A549 (cell line): ENCODE data around the gene GOLGA8H. TPM values are rescaled to one million over a fixed set of nuclear protein-coding genes. Genes with fewer than 3 reads are reported as not detected.
"Not testable (repeated sequence)": the region's sequence is repeated elsewhere in the genome, so short reads cannot be mapped to it uniquely, and the experiment has no call there.

Source experiments
- ATAC-seq, 2 experiments: fragments of 200-7000 bp in 1 of 2; fragments of >200 bp in 1 of 2; cut with Nextera tagmentation in 1 of 2; cut with Tn5 transposase in 1 of 2; 3 replicates each; pipeline versions ENCODE4 v1.8.0 to v1.9.1; 2018 to 2020; ENCODE audit warnings: mild to moderate bottlenecking in 1 of 2, moderate library complexity in 1 of 2
- CTCF ChIA-PET: fragments of 300-600 bp; sonication (Branson Sonifier 250); formaldehyde crosslinking; extraction: SDS; loops from one replicate; lab custom pipeline; 2021; ENCODE audit warnings: antibody characterized with exemption, inconsistent platforms; lab: Yijun Ruan, JAX
- POLR2A ChIA-PET: fragments of 350-600 bp; formaldehyde crosslinking; extraction: SDS; loops from one replicate; lab custom pipeline; 2021; ENCODE audit warnings: antibody characterized with exemption, inconsistent platforms; lab: Yijun Ruan, JAX
- DNase-seq, 2 experiments: peaks; one replicate each; pipeline versions ENCODE4 v3.0.0 to v3.0.0-alpha.2; 2011 to 2016; ENCODE audit warnings: low read depth in 1 of 2, low spot score in 1 of 2
- FAIRE-seq: peaks from 2 replicates; lab custom pipeline; 2011; peaks lifted over from hg19 to GRCh38; lab: Jason Lieb, UNC
- H3K27ac ChIP-seq, 2 experiments: fragments of >200 bp; sonication (Bioruptor Twin); formaldehyde crosslinking; 3 replicates each; pipeline ENCODE4 v1.5.1; 2016 to 2017
- H3K4me1 ChIP-seq: fragments of >200 bp; sonication (Bioruptor Twin); formaldehyde crosslinking; 3 replicates; pipeline ENCODE4 v1.6.1; 2016
- H3K4me2 ChIP-seq: fragments of >200 bp; sonication (Bioruptor Twin); formaldehyde crosslinking; 3 replicates; pipeline ENCODE4 v1.6.1; 2016
- H3K4me3 ChIP-seq: fragments of >200 bp; sonication (Bioruptor Twin); formaldehyde crosslinking; 3 replicates; pipeline ENCODE4 v1.5.1; 2016
- H3K9me3 ChIP-seq: fragments of >200 bp; sonication (Bioruptor Twin); formaldehyde crosslinking; 3 replicates; pipeline ENCODE4 v1.6.1; 2016
- RAD21 ChIP-seq, 2 experiments: fragments of >200 bp in 1 of 2; sonication (Bioruptor Twin) in 1 of 2; formaldehyde crosslinking in 1 of 2; IDR thresholded peaks in 1 of 2; conservative IDR thresholded peaks in 1 of 2; 2 replicates in 1 of 2; 3 replicates in 1 of 2; pipeline ENCODE4 v1.6.1; 2012 to 2018; ENCODE audit warnings: inconsistent platforms in 1 of 2
- WGBS: methylation state at CpG from one replicate; pipeline ENCODE4 v1.1.6; 2017; ENCODE audit errors: missing lambda C conversion rate; 5-methylcytosine and 5-hydroxymethylcytosine counted together
- polyA minus RNA-seq: library from RNA; depleted of rRNA, polyadenylated mRNA; stranded (reverse); fragments of >200 nt; gene quantifications from 2 replicates; pipeline ENCODE4 v1.2.3, GENCODE V29; 2011; rRNA and poly(A)+ RNA removed
- polyA plus RNA-seq, 4 experiments: library from polyadenylated mRNA; depleted of rRNA in 3 of 4; stranded (reverse); fragments of >200 nt; fragmentation: RNase III in 1 of 4; extraction: RNeasy Plus Mini Kit Qiagen cat#74134 plus additional on column Dnase treatment in 1 of 4; gene quantifications; 2 replicates in 3 of 4; 3 replicates in 1 of 4; pipeline ENCODE4 v1.2.3, GENCODE V29; 2011 to 2017
- TF ChIP-seq, protein P1 (sequence below): fragments of >200 bp; sonication (Bioruptor Twin); formaldehyde crosslinking; IDR thresholded peaks from 3 replicates; pipeline ENCODE4 v1.5.1; 2016

Gene GOLGA8H, protein sequence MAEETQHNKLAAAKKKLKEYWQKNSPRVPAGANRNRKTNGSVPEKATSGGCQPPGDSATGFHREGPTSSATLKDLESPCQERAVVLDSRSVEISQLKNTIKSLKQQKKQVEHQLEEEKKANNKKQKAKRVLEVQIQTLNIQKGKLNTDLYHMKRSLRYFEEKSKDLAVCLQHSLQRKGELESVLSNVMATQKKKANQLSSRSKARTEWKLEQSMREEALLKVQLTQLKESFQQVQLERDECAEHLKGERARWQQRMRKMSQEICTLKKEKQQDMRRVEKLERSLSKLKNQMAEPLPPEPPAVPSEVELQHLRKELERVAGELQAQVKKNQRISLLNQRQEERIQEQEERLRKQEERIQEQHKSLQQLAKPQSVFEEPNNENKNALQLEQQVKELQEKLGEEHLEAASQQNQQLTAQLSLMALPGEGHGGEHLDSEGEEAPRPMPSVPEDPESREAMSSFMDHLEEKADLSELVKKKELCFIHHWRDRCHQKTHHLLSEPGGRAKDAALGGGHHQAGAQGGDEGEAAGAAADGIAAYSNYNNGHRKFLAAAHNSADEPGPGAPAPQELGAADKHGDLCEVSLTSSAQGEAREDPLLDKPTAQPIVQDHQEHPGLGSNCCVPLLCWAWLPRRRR
- polyA plus RNA-seq (2011; rRNA removed) (1.6 and 2.2 TPM in 2 replicates), polyA plus RNA-seq (2017; fragmentation: RNase III; extraction: RNeasy Plus Mini Kit Qiagen cat#74134 plus additional on column Dnase treatment) (2.2 to 2.5 TPM (median 2.3 TPM) in 3 replicates), polyA minus RNA-seq (0.54 and 1.1 TPM in 2 replicates)
- 1.00 and 1.1 TPM in 2 replicates for polyA plus RNA-seq (2012; cell fraction: cytosol; rRNA removed)
- 2.5 and 2.9 TPM in 2 replicates for polyA plus RNA-seq (2012; cell fraction: nucleus; rRNA removed)

DNA sequence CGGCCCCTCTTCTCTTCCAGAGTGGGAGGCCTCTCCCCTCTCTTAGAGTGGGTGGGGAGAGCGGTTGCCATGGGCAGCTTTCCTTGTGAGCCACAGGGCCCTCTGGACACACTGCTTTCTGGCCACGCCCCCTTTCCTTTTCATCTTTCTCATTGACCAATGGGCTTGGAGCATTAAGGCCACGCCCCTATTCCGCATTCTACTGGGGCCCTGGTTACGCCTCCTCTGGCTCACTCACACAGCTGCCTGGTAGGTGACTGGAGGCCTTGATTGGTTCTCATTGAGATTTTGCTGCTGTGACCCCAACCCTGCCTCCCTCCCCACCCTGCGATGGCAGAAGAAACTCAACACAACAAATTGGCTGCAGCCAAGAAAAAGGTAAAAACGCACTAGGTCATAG is at the start of gene GOLGA8H:
TSS of gene GOLGA8H (plus strand) at position 233 of the 400 bp plus-strand sequence. CDS start at position 331, 98 bp downstream.
- CTCF ChIA-PET, POLR2A ChIA-PET, H3K27ac ChIP-seq, H3K4me2 ChIP-seq, H3K9me3 ChIP-seq, H3K4me3 ChIP-seq, DNase-seq, ATAC-seq, FAIRE-seq, H3K4me1 ChIP-seq: not testable (repeated sequence)
- 83% methylated on average over 5 of the region's 8 CpGs for WGBS

DNA sequence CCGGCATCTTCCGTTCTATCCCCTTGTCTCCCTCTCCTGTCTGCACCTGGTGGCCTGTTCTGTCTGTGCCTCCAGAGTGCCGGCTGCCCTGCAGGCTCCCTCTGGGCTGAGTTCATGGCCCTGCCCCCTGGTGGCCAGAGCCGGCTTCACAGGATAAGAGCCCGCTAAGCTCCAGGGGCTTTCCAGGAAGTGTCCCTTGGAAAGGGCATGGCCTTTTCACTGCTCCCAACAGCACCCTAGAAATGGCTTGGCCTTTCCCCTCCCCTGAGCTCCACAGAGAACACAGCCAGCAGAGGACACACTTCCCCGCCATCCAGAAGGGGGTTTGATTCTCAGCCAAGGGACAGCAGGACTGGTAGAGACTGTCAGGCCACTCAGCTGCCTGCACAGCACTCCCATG is 36.9 kb upstream of the GOLGA8H start:
- DNase-seq, result peak in 1 of 2 experiments; percentile 8
- FAIRE-seq, H3K4me2 ChIP-seq, H3K4me1 ChIP-seq, CTCF ChIA-PET, POLR2A ChIA-PET, H3K4me3 ChIP-seq, H3K9me3 ChIP-seq: not testable (repeated sequence)
- H3K27ac ChIP-seq, result peak overlapping the region in 1 of 2 experiments; percentile 67; a peak in 2 of 6 replicates
- 0% methylated on average over 2 of the region's 6 CpGs for WGBS
- peak; percentile 83 to 98 for ATAC-seq

DNA sequence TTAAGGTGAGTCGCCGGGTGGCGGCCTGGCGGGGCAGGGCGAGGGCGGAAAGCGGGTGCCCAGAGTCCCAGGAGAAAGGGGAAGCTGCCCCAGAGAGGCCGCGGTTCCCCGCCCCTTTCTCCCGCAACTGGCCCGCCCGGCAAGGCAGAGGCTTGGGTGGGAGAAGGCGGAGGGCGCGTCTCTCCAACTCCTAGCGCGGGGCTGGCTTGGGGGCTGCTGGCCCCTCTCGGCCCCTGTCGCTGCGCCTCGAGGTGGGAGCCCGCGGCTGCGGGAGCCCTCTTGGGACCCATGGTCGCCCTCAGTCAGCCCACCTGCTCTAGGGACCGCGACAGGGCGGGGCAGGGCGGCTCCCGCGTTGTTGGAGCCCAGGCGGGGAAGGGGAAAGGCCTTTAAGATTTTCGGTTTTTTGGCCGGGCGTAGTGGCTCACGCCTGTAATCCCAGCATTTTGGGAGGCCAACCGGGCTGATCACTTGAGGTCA is 30.8 kb upstream of the GOLGA8H start:
- H3K4me2 ChIP-seq, POLR2A ChIA-PET, H3K9me3 ChIP-seq, H3K4me1 ChIP-seq, CTCF ChIA-PET, FAIRE-seq, H3K27ac ChIP-seq, DNase-seq: not testable (repeated sequence)
- no CpG with 5 or more reads among the region's 38 CpGs for WGBS
- H3K4me3 ChIP-seq, result peak overlapping the region; percentile 39; the same call in 2 of the 3 replicates
- ATAC-seq, result peak; percentile 92 to 96

DNA sequence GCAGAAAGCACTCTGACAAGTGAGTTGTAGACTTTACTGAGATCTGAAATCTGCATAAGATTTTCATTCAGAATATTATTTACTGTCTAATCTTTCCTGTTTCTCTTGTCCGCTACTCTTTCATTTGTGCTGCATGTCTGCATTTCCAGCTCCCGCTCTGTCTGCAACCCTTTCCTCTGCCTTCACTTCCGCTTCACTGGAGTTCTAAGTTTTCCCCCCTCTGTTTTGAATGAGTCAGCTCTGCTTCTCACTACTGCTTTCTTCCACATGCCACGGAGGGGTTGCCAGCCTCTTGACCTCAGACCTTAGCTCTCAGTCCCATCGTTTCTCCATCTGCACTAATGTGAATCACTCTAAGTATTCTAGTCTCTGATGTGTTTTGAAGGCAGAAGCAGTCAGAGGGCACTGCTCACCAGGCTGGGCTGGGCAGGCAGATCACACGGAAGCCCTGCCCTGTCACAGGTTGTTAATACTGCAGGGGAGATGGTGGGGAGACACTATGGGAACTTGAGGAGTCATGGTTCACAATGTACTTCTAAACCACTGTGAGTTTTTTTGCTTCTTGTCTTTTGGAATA is 24.3 kb upstream of the GOLGA8H start:
- H3K9me3 ChIP-seq, CTCF ChIA-PET, DNase-seq, H3K4me1 ChIP-seq, H3K4me2 ChIP-seq, H3K4me3 ChIP-seq, POLR2A ChIA-PET, H3K27ac ChIP-seq, FAIRE-seq: not testable (repeated sequence)
- peak; percentile 85 to 99 for ATAC-seq
- WGBS, result no CpG with 5 or more reads among the region's 6 CpGs

DNA sequence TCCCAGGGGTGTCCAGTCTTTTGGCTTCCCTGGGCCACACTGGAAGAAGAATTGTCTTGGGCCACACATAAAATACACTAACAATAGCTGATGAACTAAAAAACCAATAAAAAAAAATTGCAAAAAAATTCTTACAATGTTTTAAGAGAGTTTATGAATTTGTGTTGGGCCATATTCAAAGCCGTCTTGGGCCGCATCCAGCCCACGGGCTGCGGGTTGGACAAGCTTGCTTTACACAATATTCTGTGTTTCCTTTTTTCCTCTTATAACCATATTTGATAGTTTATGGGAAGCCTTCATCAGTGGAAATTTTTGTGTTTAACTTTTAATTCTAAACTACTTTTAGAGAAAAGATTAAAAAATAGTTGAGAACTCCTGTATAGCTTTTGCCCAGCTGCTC is 23.1 kb upstream of the GOLGA8H start:
- ATAC-seq, result not testable (repeated sequence)

DNA sequence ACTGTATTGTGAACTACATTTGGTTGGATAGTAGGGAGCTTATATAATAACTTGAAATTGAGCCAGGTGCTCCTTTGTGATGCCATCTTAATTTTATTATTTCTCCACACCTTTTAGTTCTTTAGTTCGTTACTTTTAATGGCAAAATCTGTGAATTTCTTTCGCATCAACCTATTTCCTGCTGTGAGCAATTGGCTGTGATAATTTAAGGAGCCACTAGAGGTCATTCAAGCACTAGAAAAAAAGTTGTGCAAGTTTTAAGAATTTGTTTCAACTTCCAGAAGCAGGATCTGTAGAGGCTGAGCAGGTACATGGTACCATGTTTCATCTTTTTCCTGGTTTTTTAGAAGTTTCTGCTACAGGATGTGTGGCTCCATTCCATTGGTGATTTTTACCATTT is 4.9 kb upstream of the GOLGA8H start:
- peak in 1 of 2 experiments; percentile 24; a peak in 1 of 5 replicates for TF ChIP-seq RAD21 (conservative IDR thresholded peaks at IDR 0.05 in 1 of 2, IDR thresholded peaks at IDR 0.05 in 1 of 2)
- TF ChIP-seq, protein P1, sequence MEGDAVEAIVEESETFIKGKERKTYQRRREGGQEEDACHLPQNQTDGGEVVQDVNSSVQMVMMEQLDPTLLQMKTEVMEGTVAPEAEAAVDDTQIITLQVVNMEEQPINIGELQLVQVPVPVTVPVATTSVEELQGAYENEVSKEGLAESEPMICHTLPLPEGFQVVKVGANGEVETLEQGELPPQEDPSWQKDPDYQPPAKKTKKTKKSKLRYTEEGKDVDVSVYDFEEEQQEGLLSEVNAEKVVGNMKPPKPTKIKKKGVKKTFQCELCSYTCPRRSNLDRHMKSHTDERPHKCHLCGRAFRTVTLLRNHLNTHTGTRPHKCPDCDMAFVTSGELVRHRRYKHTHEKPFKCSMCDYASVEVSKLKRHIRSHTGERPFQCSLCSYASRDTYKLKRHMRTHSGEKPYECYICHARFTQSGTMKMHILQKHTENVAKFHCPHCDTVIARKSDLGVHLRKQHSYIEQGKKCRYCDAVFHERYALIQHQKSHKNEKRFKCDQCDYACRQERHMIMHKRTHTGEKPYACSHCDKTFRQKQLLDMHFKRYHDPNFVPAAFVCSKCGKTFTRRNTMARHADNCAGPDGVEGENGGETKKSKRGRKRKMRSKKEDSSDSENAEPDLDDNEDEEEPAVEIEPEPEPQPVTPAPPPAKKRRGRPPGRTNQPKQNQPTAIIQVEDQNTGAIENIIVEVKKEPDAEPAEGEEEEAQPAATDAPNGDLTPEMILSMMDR, result 0 out of 3 replicates have a peak, but pooled peaks have one; percentile 15
- POLR2A ChIA-PET, H3K4me3 ChIP-seq, DNase-seq, CTCF ChIA-PET, H3K27ac ChIP-seq, FAIRE-seq, H3K4me1 ChIP-seq, H3K4me2 ChIP-seq, H3K9me3 ChIP-seq: not testable (repeated sequence)
- ATAC-seq, result peak in 1 of 2 experiments; percentile 62; a peak in 2 of 6 replicates
- 13% methylated on average over 2 of the region's 2 CpGs for WGBS

More for the DNA sequence above, 23.1 kb upstream of the GOLGA8H start:
- H3K27ac ChIP-seq, CTCF ChIA-PET, FAIRE-seq, H3K4me3 ChIP-seq, H3K4me2 ChIP-seq, DNase-seq, H3K4me1 ChIP-seq, POLR2A ChIA-PET, H3K9me3 ChIP-seq: not testable (repeated sequence)
- WGBS, result no CpG with 5 or more reads among the region's 4 CpGs

DNA sequence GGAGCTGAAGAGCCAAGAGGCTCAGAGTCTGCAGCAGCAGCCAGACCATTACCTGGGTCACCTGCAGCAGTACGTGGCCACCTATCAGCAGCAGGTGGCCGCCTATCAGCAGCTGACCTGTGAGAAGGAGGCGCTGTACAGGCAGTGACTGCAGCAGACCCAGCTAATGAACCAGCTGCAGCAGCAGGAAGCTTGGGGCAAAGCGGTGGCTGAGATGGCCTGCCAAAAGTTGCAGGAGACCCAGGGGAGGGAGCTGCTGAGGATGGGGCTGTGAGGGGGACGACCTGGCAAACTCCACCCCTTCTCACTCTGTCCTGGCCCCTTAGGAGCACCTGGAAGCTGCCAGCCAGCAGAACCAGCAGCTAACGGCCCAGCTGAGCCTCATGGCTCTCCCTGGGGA is 8.4 kb downstream of the GOLGA8H start:
- ATAC-seq, H3K9me3 ChIP-seq, H3K4me3 ChIP-seq, H3K27ac ChIP-seq, CTCF ChIA-PET, DNase-seq, H3K4me1 ChIP-seq, POLR2A ChIA-PET, H3K4me2 ChIP-seq, FAIRE-seq: not testable (repeated sequence)
- WGBS, result no CpG with 5 or more reads among the region's 6 CpGs
